ENCODE measurements around the gene LDLRAP1.
"Not testable (repeated sequence)": the region's sequence is repeated elsewhere in the genome, so short reads cannot be mapped to it uniquely, and the experiment has no call there.

LDLRAP1 gene

GRCh38 chr1:25603779-25604538, 60.6 kb downstream of the LDLRAP1 start:
- DNase-seq (ENCODE audit: low read depth in 2 of 2, low spot score in 1 of 2): not testable (repeated sequence)

GRCh38 chr1:25607123-25607522, 63.7 kb downstream of the LDLRAP1 start:
- DNase-seq (ENCODE audit: low read depth in 2 of 2, low spot score in 1 of 2): no peak

GRCh38 chr1:25608488-25609178, 65.2 kb downstream of the LDLRAP1 start:
- peak; percentile 76 to 84 for DNase-seq (ENCODE audit: low read depth in 2 of 2, low spot score in 1 of 2)

- no peak for DNase-seq (ENCODE audit: low read depth in 2 of 2, low spot score in 1 of 2)
Measured at GRCh38 chr1:25609921-25610320, 66.5 kb downstream of the LDLRAP1 start.

- no peak for DNase-seq (ENCODE audit: low read depth in 2 of 2, low spot score in 1 of 2)
Measured at GRCh38 chr1:25610822-25611630, 67.6 kb downstream of the LDLRAP1 start.

GRCh38 chr1:25611843-25612242, 68.4 kb downstream of the LDLRAP1 start:
- no peak for DNase-seq (ENCODE audit: low read depth in 2 of 2, low spot score in 1 of 2)

GRCh38 chr1:25612421-25612820, 69.0 kb downstream of the LDLRAP1 start:
- DNase-seq (ENCODE audit: low read depth in 2 of 2, low spot score in 1 of 2): no peak

GRCh38 chr1:25613091-25613490, 69.7 kb downstream of the LDLRAP1 start:
- no peak for DNase-seq (ENCODE audit: low read depth in 2 of 2, low spot score in 1 of 2)

GRCh38 chr1:25614501-25615171, 71.2 kb downstream of the LDLRAP1 start:
- DNase-seq (ENCODE audit: low read depth in 2 of 2, low spot score in 1 of 2): no peak

- no peak for DNase-seq (ENCODE audit: low read depth in 2 of 2, low spot score in 1 of 2)
Measured at GRCh38 chr1:25615172-25615541, 71.8 kb downstream of the LDLRAP1 start.

- DNase-seq (ENCODE audit: low read depth in 2 of 2, low spot score in 1 of 2): no peak
Measured at GRCh38 chr1:25615563-25616094, 72.2 kb downstream of the LDLRAP1 start.

- peak in 1 of 2 donors; percentile 56 for DNase-seq (ENCODE audit: low read depth in 2 of 2, low spot score in 1 of 2)
Measured at GRCh38 chr1:25616095-25616986, 72.9 kb downstream of the LDLRAP1 start, which contains the start of gene MAN1C1. TSS of gene MAN1C1 (plus strand) at chr1:25616791. CDS start at chr1:25617798, 1,007 bp downstream.

- DNase-seq (ENCODE audit: low read depth in 2 of 2, low spot score in 1 of 2): no peak
Measured at GRCh38 chr1:25616987-25617624, 73.7 kb downstream of the LDLRAP1 start.

- DNase-seq (ENCODE audit: low read depth in 2 of 2, low spot score in 1 of 2): no peak
Measured at GRCh38 chr1:25617625-25618432, 74.4 kb downstream of the LDLRAP1 start.

- DNase-seq (ENCODE audit: low read depth in 2 of 2, low spot score in 1 of 2): no peak
Measured at GRCh38 chr1:25618433-25618808, 75.0 kb downstream of the LDLRAP1 start.

Data from stimulated activated CD8-positive, alpha-beta memory T cell treated with anti-CD3 and anti-CD28 coated beads, Interleukin-4, amount 100 ng/mL, for 4 hours (primary cell).